ENCODE measurements around the gene CACNA1D.

The CACNA1D gene

DNA sequence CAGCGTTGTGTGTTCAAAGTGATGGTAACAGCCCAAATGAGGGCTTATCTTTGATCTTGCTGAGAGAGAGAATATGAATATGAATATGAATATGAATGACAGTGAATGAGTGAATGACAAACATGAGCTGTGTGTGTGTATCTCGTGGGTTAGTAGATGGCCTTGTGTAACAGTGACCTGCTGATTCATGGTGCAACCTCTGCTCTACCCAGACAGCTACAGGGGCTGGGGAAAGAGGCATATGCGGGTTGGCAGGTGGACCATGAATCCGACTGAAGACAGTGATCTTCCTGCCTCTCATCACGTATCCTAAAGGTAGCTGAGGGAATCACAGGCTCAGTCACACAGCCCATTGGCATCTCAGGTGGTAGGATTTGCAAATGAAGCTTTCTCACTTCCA lies 293.6 kb downstream of the CACNA1D start:
- no peak for DNase-seq (ENCODE audit: low spot score)
- H3K4me3 ChIP-seq: no peak overlapping the region
- no peak overlapping the region for H3K27ac ChIP-seq
- TF ChIP-seq, protein P1, sequence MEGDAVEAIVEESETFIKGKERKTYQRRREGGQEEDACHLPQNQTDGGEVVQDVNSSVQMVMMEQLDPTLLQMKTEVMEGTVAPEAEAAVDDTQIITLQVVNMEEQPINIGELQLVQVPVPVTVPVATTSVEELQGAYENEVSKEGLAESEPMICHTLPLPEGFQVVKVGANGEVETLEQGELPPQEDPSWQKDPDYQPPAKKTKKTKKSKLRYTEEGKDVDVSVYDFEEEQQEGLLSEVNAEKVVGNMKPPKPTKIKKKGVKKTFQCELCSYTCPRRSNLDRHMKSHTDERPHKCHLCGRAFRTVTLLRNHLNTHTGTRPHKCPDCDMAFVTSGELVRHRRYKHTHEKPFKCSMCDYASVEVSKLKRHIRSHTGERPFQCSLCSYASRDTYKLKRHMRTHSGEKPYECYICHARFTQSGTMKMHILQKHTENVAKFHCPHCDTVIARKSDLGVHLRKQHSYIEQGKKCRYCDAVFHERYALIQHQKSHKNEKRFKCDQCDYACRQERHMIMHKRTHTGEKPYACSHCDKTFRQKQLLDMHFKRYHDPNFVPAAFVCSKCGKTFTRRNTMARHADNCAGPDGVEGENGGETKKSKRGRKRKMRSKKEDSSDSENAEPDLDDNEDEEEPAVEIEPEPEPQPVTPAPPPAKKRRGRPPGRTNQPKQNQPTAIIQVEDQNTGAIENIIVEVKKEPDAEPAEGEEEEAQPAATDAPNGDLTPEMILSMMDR (IDR thresholded peaks at IDR 0.05): no peak

DNA sequence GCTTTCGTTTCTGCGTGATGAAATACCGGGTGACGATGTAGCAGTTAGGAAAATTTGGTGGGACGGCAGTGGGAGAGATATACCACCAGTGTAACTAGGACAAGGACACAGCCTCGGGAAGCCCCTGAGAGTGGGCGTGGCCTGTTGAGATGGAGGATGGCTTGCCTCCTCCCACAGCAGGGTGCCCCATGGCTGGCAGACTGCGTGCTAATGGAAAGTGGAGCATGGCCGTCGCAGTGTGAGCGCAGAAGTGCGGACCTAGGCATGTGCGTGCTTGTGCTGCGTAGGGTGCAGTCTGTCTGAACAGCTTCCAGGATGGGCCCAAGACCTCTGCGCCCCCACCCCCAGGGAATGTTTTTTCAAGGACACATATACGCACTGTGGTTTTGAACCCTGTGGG lies 295.0 kb downstream of the CACNA1D start:
- H3K4me3 ChIP-seq: no peak overlapping the region
- TF ChIP-seq, protein P1 (IDR thresholded peaks at IDR 0.05): no peak
- no peak for DNase-seq (ENCODE audit: low spot score)

GRCh38 chr3:53790470-53790869 lies 296.1 kb downstream of the CACNA1D start:
- DNase-seq (ENCODE audit: low spot score): no peak
- Histone ChIP-seq H3K4me3 (no peak overlapping the region), H3K27ac (no peak overlapping the region)
- TF ChIP-seq, protein P1 (IDR thresholded peaks at IDR 0.05): no peak

More for the DNA sequence above, 295.0 kb downstream of the CACNA1D start:
- H3K27ac ChIP-seq: no peak overlapping the region

DNA sequence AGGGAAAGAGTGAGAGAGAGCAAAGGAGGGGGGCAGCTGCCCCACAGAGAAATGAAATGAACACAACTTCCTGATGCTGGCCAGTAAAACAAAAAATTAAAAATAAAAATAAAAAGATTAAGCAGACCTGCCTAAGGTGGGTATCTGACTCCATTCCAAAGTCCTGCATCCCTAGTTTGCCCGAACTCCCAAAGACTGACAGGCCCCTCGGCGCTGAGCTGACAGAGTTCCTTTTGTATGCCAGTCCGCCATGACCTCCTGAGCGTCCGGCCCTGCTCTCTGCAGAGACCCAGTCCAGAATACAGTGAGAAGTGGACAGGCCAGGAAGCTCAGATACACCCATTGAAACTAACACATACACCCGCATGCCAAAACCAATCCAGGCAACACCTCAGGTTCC lies 296.9 kb downstream of the CACNA1D start:
- TF ChIP-seq, protein P1 (IDR thresholded peaks at IDR 0.05): no peak
- no peak for DNase-seq (ENCODE audit: low spot score)
- Histone ChIP-seq H3K27ac (no peak overlapping the region), H3K4me3 (no peak overlapping the region)

DNA sequence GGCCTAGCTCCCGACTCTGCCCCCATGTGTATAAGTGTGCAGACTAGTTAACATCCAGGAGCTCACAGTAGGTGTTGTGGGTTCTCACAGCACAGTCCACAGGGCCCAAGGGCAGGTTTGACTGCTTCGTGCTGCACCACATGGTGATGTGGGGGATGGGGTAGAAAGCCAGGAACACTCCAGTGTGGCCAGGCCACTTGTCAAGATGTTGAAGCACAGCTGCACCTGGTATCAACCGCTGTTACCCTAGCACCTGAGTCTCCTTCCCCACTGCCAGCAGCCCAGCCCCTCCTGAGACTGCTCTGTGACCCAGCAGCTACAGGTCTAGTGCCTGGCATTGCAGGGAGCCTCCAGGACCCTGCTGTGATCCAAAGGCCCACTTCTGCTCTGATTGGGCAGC lies 298.5 kb downstream of the CACNA1D start:
- no peak overlapping the region for H3K4me3 ChIP-seq
- no peak for DNase-seq (ENCODE audit: low spot score)
- TF ChIP-seq, protein P1 (IDR thresholded peaks at IDR 0.05): no peak

GRCh38 chr3:53794597-53794996 lies 300.2 kb downstream of the CACNA1D start:
- TF ChIP-seq, protein P1 (IDR thresholded peaks at IDR 0.05): no peak
- Histone ChIP-seq H3K27ac (no peak overlapping the region), H3K4me3 (no peak overlapping the region)
- no peak for DNase-seq (ENCODE audit: low spot score)

More for the DNA sequence above, 298.5 kb downstream of the CACNA1D start:
- H3K27ac ChIP-seq: no peak overlapping the region

- TF ChIP-seq, protein P1 (IDR thresholded peaks at IDR 0.05): no peak
- Histone ChIP-seq H3K27ac (no peak overlapping the region), H3K4me3 (no peak overlapping the region)
- DNase-seq (ENCODE audit: low spot score): no peak
Measured at GRCh38 chr3:53795176-53795575, 300.8 kb downstream of the CACNA1D start.

Data from coronary artery (tissue), 2 donors.